GM21528 (cell line): ENCODE data around the gene ATP2B3.
A peak's percentile ranks its signal among the peaks of the same experiment; 100 is the strongest.

Experiments used
- ATAC-seq: cut with Tn5 transposase; IDR thresholded peaks from one replicate; pipeline ENCODE4 v1.9.1; 2021; ENCODE audit warnings: mild to moderate bottlenecking, moderate library complexity; ENCODE audit not compliant: unreplicated experiment, low FRiP score

ATP2B3 gene

GRCh38 chrX:153564047-153564606 lies 46.7 kb downstream of the ATP2B3 start:
- ATAC-seq: no peak

GRCh38 chrX:153565996-153566580 lies 48.6 kb downstream of the ATP2B3 start:
- ATAC-seq: no peak

GRCh38 chrX:153568451-153569011 lies 51.1 kb downstream of the ATP2B3 start:
- ATAC-seq: no peak

GRCh38 chrX:153569475-153569874 lies 52.0 kb downstream of the ATP2B3 start:
- no peak for ATAC-seq

- no peak for ATAC-seq
Observed at GRCh38 chrX:153571534-153571908, 54.1 kb downstream of the ATP2B3 start.

GRCh38 chrX:153572601-153573000 lies 55.2 kb downstream of the ATP2B3 start:
- no peak for ATAC-seq

- ATAC-seq: no peak
Observed at GRCh38 chrX:153573984-153574383, 56.5 kb downstream of the ATP2B3 start.

- ATAC-seq: no peak
Observed at GRCh38 chrX:153576239-153576870, 58.9 kb downstream of the ATP2B3 start.

- ATAC-seq: no peak
Observed at GRCh38 chrX:153576961-153577360, 59.5 kb downstream of the ATP2B3 start.

GRCh38 chrX:153578200-153578835 lies 60.9 kb downstream of the ATP2B3 start:
- ATAC-seq: no peak

- ATAC-seq: no peak
Observed at GRCh38 chrX:153578889-153579288, 61.4 kb downstream of the ATP2B3 start.

- ATAC-seq: no peak
Observed at GRCh38 chrX:153580700-153581386, 63.4 kb downstream of the ATP2B3 start.

GRCh38 chrX:153582896-153583295 lies 65.5 kb downstream of the ATP2B3 start:
- peak; percentile 85 for ATAC-seq

- no peak for ATAC-seq
Observed at GRCh38 chrX:153583433-153583832, 66.0 kb downstream of the ATP2B3 start.

GRCh38 chrX:153585827-153586226 lies 68.4 kb downstream of the ATP2B3 start:
- no peak for ATAC-seq

GRCh38 chrX:153587342-153587741 lies 69.9 kb downstream of the ATP2B3 start:
- no peak for ATAC-seq

- no peak for ATAC-seq
Observed at GRCh38 chrX:153588021-153588781, 70.8 kb downstream of the ATP2B3 start.

- no peak for ATAC-seq
Observed at GRCh38 chrX:153588782-153589446, 71.5 kb downstream of the ATP2B3 start.
